Measurements from ENCODE around the gene SHROOM3.

DNA sequence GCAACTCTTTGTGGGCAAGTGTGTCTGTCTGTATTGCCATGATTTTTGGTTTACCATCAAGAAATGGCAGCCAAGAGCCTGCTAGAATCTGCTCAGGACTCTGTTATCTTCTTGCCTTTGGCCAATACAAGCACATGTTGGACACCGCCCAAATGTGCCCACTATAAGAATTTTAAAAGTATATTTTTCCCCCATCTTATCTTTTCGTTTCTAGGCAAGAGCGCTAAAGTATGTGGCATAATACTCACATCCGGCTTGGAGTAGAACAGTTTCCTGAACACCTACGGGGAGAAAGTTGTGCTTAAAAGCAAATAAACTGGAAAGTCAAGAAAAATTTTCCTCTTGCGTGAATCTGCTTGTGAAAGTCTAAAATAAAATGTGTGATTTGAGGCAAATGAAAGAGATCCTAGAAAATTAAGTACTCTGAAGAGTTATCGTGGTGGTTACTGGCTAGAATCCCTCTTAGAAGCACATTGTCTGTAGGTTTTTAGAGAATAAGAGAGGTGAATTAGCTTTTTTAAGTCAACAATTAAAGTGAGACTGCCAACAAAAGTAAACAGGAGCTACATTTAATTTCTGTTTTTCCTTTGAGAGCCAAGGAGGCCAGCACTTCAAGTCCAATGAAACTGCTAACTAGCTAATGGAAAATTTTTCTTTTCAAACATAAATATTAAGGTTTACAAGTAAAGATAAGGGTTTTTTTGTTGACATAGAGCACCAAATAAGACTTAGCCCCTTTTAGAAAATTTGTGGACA is 242.7 kb downstream of the SHROOM3 start:
- TF ChIP-seq POLR2AphosphoS5 (IDR thresholded peaks at IDR 0.05) = no peak
- TF ChIP-seq, protein P1, sequence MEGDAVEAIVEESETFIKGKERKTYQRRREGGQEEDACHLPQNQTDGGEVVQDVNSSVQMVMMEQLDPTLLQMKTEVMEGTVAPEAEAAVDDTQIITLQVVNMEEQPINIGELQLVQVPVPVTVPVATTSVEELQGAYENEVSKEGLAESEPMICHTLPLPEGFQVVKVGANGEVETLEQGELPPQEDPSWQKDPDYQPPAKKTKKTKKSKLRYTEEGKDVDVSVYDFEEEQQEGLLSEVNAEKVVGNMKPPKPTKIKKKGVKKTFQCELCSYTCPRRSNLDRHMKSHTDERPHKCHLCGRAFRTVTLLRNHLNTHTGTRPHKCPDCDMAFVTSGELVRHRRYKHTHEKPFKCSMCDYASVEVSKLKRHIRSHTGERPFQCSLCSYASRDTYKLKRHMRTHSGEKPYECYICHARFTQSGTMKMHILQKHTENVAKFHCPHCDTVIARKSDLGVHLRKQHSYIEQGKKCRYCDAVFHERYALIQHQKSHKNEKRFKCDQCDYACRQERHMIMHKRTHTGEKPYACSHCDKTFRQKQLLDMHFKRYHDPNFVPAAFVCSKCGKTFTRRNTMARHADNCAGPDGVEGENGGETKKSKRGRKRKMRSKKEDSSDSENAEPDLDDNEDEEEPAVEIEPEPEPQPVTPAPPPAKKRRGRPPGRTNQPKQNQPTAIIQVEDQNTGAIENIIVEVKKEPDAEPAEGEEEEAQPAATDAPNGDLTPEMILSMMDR (IDR thresholded peaks at IDR 0.05) = no peak
- TF ChIP-seq EP300 (IDR thresholded peaks at IDR 0.05) = no peak
- TF ChIP-seq POLR2A (IDR thresholded peaks at IDR 0.05; ENCODE audit: low read depth) = no peak

Data from esophagus muscularis mucosa (tissue), 4 donors.